Measurements from ENCODE around the gene HSPG2. TPM values are rescaled to one million over a fixed set of nuclear protein-coding genes. Genes with fewer than 3 reads are reported as not detected.
A peak's percentile ranks its signal among the peaks of the same experiment; 100 is the strongest.

Gene HSPG2
- total and polyA plus RNA-seq, 9 of the 15 experiments (the other 6 are each of a cell fraction or from before 2014, with no cell fraction given), result 0.14 to 160 (median 15.7) TPM

DNA sequence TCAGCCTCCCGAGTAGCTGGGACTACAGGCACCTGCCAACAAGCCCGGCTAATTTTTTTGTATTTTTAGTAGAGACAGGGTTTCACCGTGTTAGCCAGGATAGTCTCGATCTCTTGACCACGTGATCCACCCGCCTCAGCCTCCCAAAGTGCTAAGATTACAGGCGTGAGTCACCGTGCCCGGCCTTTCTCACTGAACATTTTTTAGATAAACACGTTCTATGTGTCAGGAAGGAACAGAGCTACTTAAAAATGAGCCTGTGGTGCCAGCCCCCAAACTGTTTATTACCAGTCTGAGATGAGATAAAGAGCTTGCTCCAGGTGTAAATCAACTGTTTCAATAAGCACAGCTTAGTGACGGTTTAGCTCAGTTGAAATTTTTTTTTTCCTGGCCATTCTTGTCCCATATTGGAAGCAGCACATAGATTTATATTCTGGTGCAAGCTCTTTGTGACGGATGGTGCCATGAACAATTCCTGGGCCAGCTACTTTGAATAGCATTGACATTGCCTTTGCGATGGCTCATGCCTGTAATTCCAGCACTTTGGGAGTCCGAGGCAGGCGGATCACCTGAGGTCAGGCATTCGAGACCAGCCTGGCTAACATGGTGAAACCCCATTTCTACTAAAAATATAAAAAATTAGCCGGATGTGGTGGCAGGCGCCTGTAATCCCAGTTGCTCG is 6.0 kb upstream of the HSPG2 start (continued):
- TF ChIP-seq SMAD4 (CRISPR knock-in tag; conservative IDR thresholded peaks at IDR 0.05) (0 out of 2 replicates have a peak, but pooled peaks have one; percentile 50), EP300 (IDR thresholded peaks at IDR 0.05; ENCODE audit: low read length) (peak; percentile 27; the same call in 1 of the 2 replicates), ARID1B (IDR thresholded peaks at IDR 0.05) (peak; percentile 86), CC2D1A (IDR thresholded peaks at IDR 0.05) (0 out of 2 replicates have a peak, but pooled peaks have one; percentile 18), ADNP (tag; IDR thresholded peaks at IDR 0.05) (0 out of 2 replicates have a peak, but pooled peaks have one; percentile 60), MEIS2 (IDR thresholded peaks at IDR 0.05; ENCODE audit: partially characterized antibody) (peak; percentile 50), ZNF766 (CRISPR knock-in tag; conservative IDR thresholded peaks at IDR 0.05) (0 out of 2 replicates have a peak, but pooled peaks have one; percentile 45), EGR1 (conservative IDR thresholded peaks at IDR 0.05) (0 out of 2 replicates have a peak, but pooled peaks have one; percentile 5)

GRCh38 chr1:21942464-21942863 is 5.4 kb upstream of the HSPG2 start:
- Histone ChIP-seq H3K36me3 (ENCODE audit: control insufficient read depth, insufficient read depth, low read length) (no peaks in the 10 kb centered on the region), H3K79me2 (ENCODE audit: control insufficient read depth, insufficient read depth, low read length) (no peaks in the 10 kb centered on the region; the same call in 2 of the 3 replicates), H3K9me1 (ENCODE audit: control insufficient read depth, insufficient read depth, low read length) (no peaks in the 10 kb centered on the region), H3K4me3 (no peak overlapping the region), H3K27me3 (ENCODE audit: control insufficient read depth in 2 of 2, insufficient read depth in 2 of 2, low read length in 2 of 2) (no peaks in the 10 kb centered on the region), H2AFZ (ENCODE audit: low read depth, low read length) (peak overlapping the region; percentile 90), H3K4me2 (ENCODE audit: insufficient read depth, low read length) (no peak overlapping the region), H3K27ac (ENCODE audit: extremely low read depth, low read depth, low read length) (peak overlapping the region; percentile 67; the same call in 1 of the 3 replicates), H3K4me1 (replicated peaks in 1 of 2; ENCODE audit: control insufficient read depth in 2 of 2, insufficient read depth in 2 of 2, low read length in 2 of 2) (peaks cover 48 to 49% of the 10 kb centered on the region in 2 experiments), H3K9me3 (replicated peaks; ENCODE audit: control insufficient read depth, insufficient read depth, low read depth, low read length) (no peaks in the 10 kb centered on the region), H4K20me1 (replicated peaks; ENCODE audit: control insufficient read depth, insufficient read depth, low read length) (no peaks in the 10 kb centered on the region), H3K9ac (ENCODE audit: insufficient read depth in 1 of 2, low read depth in 2 of 2, low read length in 2 of 2) (peak overlapping the region in 1 of 2 experiments; percentile 27; a peak in 1 of 4 replicates)
- WGBS (ENCODE audit: insufficient coverage, low coverage, missing lambda C conversion rate), result 63% methylated on average over 10 of the region's 10 CpGs
- no peak for ATAC-seq
- ChIA-PET POLR2A (interaction anchor here (0.6 to 1.3 kb wide), 2 partner anchors 13 to 17 kb away, joined by 3 to 4 read pairs; no protein-coding TSS in a partner anchor), CTCF (ENCODE audit: low intra/inter-chr PET ratio) (no interaction called here)
- FAIRE-seq, result no peak
- no TSS peak for BruUV-seq (replicated peaks)
- in situ Hi-C loops (cut with MboI), result no loop called here
- intact Hi-C loops (cut with micrococcal nuclease), result no loop called here
- DNase-seq (ENCODE audit: extremely low read depth in 1 of 4, low spot score in 3 of 4), result no peak
- TF ChIP-seq POLR3G (IDR thresholded peaks at IDR 0.05; ENCODE audit: extremely low read depth, insufficient read length, insufficient replicate concordance), result no peak
- no peak for TF ChIP-seq KLF16 (IDR thresholded peaks at IDR 0.05)
- no peak for TF ChIP-seq CREB3L1 (IDR thresholded peaks at IDR 0.05; ENCODE audit: borderline replicate concordance, low read depth)
- peak; percentile 88; the same call in 1 of the 2 replicates for TF ChIP-seq MBD1 (CRISPR knock-in tag; IDR thresholded peaks at IDR 0.05)
